Erythroblast (primary cell): Measurements from ENCODE around the gene LRRC63.

Experiments
- GATA1 ChIP-seq: IDR thresholded peaks from 2 replicates; pipeline ENCODE4 v1.6.1; 2011; ENCODE audit warnings: low read depth, mild to moderate bottlenecking, control low read depth, low read length, moderate library complexity
- POLR2A ChIP-seq: IDR thresholded peaks from 2 replicates; pipeline ENCODE4 v1.6.1; 2011; ENCODE audit warnings: mild to moderate bottlenecking, low read length

DNA sequence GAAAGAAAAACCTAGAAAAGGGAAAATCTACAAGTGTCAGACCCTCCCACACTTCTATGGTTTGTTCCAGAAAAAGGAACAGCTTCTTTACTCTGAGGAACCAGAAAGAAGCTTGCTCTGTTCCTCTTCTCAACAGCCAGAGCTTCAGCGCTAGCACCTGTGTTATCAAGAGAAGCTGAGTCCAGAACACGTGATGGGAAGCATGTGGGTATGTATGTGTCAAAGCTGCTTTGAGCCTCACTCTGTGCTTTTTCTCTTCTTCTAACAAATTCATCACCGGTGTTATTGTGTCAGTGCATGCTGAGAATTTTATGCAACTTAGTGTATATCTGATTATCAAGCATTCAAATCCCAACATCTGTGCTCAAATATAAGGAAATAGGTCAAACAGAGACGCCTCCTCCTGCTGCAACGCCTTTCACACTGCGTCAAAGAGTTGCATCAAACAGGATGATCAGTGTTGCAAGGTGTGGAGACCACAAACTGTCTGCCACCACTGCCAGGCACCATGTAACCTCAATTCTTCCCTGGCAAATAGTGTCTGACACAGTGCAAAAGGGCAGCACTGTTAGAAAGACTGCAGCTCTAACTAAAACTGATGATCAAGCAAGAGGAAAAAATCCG is 83.9 kb downstream of the LRRC63 start:
- TF ChIP-seq POLR2A, result no peak
- no peak for TF ChIP-seq GATA1
